Frontal cortex (tissue), 4 donors: ENCODE results near the gene CRACR2B. TPM values are rescaled to one million over a fixed set of nuclear protein-coding genes. Genes with fewer than 3 reads are reported as not detected.

ENCODE experiments used
- DNase-seq, 2 donors: peaks; one replicate each; pipeline ENCODE4 v3.0.0; 2012; ENCODE audit warnings: low spot score in 2 of 2
- FAIRE-seq: peaks from 2 replicates; lab custom pipeline; 2012; peaks lifted over from hg19 to GRCh38; lab: Jason Lieb, UNC
- total RNA-seq: library from RNA; depleted of rRNA; stranded (reverse); fragments of >200 nt; gene quantifications from one replicate; pipeline ENCODE4 v1.2.3, GENCODE V29; 2014
- donor health status: control.
- donor health status: control.
- donor health status: control.

The CRACR2B gene
- total RNA-seq, 1 donor from 2014 or later = 0.82 TPM

DNA sequence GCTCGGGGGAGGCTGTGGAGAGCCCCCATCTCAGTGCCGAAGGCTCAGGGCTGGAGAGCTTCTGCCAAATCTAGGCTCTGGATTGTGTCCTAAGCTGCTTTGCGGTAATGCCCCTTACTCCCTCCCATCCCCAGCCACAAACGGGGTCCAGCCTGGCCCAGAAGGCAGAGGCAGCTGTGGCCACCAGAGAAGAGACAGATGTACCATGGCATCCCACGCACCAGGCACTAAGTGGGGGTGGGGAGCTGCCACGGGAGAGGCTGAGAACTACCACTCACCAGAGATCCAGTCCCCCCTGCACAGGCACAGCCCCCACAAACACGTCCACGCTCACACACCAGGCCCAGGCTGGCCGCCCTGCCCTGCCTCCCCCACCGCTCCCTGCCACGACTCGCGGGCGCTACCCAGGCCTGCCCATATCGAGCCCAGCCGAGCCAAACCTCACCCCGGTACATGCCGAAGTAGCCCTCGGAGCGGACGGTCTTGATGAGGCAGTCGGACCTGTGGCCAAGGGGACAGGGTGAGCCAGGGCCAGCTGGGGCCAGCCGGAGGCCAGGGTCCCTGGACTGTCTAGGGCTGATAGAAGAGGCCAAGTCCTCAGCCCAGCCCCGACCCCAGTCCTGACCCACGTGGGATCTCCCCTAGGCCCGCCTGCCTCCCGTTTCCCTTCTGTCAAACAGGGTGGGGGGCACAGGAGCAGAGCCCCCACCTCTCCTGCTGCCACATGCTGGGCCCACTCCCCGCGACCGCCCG, 33.5 kb upstream of the CRACR2B start:
- DNase-seq (no peak), FAIRE-seq (no peak)

DNA sequence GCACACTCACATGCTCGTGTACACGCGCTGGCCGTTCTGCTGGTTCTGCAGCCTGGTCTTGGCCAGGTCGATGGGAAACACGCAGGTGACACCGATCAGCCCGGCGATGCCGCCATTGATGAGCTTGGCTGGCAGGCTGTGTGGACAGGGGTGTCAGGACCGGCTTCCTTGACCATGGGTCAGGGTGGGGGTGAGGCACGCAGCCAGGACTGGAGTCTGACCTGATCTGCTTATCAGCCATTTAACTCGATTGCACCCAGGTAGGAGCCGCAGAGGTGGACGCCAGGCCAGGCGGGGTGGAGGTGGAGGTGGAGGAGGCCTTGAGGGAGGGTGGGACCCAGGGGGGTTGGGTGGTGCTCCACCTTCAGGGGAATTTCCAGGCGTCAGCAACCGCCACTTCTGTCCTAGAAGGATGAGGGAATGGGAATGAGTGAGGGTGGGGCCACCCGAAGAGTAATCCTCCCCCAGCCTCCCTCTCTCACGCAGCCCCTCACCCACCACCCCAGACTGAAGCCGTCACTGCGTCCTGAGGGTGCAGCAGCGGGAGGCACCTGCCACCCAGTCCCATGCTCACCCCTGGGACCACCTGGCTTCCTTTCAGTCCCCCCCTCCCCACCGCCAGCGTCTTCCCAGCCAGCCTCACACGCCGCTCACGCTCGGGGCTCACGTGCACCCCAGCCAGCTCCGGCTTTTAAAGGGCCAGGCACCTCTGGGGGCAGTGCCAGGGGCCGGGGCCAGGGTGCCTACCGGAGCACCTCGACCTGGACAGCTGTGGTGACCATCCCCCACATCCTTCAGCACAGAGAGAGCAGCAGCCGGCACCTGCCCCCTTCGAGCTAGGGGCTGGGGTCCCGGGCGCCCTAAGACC, 32.7 kb upstream of the CRACR2B start:
- FAIRE-seq (no peak), DNase-seq (no peak)

DNA sequence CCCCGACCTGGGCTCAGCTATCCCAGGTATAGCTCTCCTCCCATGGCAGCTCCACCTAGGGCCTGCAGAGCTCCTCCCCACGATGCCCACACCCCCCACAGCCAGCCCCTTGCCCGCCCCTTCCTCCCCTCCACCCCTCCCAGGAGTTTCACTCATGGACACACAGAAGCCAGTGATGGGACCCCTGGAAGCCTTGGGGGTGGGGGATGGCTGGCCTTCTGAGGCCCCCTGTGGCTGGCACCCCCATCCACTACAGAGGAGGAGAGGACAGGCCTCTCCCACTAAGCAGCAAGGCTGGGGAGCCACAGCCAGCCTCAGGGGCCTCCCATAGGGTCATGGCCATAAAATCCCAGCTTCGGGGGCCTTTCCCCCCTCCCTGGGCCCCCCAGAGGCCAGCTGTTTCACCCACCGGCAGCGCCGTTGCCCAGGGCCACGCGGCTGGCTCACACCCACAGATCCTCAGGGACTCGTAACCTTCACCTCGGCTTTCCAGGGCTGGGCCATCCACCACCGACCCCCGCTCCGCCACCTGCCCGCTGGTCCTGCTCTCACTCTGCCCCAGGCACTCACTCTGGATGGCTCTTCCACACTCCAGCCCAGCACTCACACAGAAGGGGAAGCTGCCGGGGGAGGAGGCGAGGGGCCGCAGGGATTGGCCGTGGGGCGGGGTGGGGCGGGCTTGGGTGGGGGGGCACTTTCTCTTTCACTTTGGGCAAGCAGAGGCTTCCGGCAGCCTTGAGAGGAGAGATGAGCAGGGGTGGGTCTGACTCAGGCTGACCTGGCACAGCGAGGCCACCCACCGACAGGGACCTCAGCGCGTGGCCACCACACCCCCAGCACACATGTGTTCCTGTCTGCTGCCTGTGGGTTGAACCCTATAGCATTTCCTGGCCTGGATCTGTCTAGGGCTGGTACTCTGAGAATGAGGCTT, 31.8 kb upstream of the CRACR2B start:
- FAIRE-seq (no peak), DNase-seq (peak; percentile 80 to 84)

DNA sequence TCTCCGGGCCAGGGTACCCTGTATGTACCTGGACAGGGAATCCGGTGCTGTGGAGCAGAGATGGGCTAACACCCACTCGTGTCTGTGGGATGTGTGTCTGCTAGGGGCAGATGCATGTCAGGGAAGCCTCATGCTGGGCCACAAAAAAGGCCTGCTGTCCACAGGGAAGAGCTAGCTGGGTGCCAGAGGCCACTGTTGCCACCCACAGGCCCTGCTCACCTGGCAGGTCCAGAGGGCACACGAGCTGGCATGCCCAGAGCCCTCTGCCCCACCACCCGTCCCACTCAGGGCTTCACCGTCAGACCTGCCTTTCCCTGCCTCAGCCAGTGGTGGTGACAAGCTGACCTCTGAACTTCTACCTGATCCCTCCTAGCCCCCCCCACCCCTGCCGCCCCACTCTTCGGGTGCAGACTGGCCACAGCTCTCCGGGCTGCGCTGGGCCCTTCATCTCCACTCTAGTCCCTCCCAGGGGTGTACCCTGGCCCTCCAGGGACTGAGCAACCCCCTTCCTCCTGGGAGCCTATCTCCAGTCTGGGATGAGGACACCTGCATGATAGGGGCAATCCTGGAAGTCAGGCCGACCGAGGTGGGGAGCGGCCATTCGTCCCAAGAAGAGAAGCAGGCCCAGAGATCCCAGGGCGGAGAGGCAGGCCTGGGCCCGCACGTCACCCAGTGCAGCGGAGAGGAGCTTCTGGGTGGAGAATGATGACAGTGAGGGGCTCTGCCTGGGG, 31.0 kb upstream of the CRACR2B start:
- no peak for DNase-seq
- FAIRE-seq = no peak

DNA sequence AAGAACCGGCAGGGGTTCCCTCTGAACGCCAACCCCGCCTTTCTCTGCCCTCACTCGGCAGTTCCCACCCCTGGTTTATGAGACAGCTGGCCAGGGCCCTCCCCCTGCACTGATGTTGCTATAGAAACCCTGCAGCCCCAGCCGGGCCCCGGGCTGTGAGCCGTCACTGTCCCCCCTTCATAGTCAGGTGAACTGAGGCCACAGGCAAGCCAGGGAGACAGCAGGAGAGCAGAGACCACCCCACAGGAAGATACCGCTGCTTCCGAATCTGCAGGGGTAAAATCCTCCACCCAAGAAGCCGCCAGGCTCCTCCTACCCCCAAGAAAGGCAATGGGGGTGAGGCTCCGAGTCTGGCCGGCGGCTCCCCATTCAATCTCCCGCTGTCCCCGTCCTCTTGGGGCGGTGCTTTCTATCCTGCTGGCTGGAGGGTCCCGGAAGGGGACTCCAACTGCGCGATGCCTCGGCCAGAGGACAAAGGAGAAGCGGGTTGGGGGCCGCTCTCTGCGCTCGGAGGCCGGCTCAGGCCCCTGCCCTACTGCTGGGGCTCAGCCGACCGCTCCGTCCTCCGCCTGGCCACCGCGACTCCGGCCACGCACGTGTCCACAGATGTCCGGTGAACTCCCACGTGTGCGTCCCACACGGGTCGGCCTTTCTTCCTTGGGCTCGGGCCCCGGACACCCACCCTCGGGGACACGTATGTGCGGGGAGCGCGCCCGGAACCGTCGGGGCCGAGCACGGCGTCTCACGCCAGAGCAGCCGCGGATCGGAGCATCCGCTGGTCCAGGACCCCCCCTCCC, 30.2 kb upstream of the CRACR2B start:
- DNase-seq (peak; percentile 83 to 84), FAIRE-seq (no peak)

- DNase-seq = peak; percentile 97 to 99
- no peak for FAIRE-seq
These were observed 29.5 kb upstream of the CRACR2B start, which contains the start of gene SLC25A22 for GRCh38 chr11:798093-798713. Gene SLC25A22 (minus strand): TSS chr11:798281. CDS start chr11:795006, 3,275 bp downstream.

- DNase-seq (no peak), FAIRE-seq (no peak)
These were observed 27.9 kb upstream of the CRACR2B start for GRCh38 chr11:799641-800316.

DNA sequence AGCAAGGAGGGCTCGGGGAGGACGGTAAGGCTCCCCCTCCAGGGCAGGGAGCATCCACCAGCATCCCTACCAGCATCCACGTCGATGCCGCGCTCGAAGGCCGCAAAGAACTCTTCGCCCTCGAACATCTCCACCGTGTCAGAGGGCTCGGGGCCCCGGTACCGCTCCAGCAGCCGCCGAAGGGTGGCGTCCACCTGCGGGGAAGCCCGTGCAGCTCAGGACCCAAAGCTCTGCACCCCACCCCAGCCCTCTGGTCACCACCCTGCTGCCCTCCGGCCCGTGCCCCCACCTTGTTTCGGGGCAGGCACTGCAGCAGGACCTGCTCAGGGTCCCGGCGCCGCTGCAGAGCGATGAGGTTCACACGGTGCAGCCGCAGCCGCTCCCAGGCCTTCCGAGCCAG, 27.2 kb upstream of the CRACR2B start:
- DNase-seq = no peak
- no peak for FAIRE-seq

DNA sequence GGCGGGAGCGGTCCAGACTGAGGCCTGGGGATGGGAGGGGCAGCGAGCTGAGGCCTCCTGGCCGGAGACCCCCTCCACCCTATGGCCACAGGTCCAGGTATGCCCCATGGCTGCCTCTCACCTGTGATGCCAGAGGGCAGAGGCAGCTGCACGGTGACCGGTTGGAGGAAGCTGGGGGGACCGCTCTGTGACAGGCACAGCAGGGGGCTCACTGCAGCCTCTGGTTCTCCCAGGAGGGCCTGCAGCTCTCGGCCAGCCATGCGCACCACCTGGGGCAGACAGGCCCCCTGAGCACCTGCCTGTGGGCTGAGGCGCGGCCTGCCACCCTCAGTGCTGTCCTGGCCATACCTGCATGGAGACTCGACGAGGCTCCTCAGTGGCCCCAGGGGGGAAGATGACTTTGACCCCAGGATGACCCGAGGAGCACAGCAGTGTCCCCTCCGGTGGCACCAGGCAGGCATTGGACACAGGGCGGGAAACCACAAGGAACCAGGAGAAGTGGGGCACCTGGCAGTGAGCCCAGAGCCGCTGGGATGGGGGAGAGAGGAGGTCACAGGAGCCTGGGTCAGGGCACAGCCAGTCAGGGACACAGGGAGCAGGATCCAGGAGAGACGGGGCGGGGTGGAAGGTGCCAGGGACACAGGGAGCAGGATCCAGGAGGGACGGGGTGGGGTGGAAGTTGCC, 26.5 kb upstream of the CRACR2B start:
- DNase-seq (no peak), FAIRE-seq (no peak)

GRCh38 chr11:802018-802617, 25.6 kb upstream of the CRACR2B start:
- DNase-seq (no peak), FAIRE-seq (no peak)

- DNase-seq (no peak), FAIRE-seq (no peak)
These were observed 24.8 kb upstream of the CRACR2B start for GRCh38 chr11:802693-803466.

DNA sequence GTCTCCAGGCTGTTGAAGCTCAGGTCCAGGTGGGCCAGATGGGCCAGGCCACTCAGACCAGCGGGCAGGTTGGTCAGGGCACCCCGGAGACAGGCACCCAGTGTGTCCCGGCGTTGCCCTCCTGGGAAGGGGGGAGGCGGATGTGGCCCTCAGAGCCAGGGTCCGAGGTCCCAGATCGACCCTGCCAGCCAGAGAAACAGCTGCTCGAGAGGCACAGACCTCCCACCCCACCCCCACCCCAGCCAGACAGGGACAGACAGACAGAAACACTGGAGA, 24.3 kb upstream of the CRACR2B start:
- no peak for DNase-seq
- no peak for FAIRE-seq

DNA sequence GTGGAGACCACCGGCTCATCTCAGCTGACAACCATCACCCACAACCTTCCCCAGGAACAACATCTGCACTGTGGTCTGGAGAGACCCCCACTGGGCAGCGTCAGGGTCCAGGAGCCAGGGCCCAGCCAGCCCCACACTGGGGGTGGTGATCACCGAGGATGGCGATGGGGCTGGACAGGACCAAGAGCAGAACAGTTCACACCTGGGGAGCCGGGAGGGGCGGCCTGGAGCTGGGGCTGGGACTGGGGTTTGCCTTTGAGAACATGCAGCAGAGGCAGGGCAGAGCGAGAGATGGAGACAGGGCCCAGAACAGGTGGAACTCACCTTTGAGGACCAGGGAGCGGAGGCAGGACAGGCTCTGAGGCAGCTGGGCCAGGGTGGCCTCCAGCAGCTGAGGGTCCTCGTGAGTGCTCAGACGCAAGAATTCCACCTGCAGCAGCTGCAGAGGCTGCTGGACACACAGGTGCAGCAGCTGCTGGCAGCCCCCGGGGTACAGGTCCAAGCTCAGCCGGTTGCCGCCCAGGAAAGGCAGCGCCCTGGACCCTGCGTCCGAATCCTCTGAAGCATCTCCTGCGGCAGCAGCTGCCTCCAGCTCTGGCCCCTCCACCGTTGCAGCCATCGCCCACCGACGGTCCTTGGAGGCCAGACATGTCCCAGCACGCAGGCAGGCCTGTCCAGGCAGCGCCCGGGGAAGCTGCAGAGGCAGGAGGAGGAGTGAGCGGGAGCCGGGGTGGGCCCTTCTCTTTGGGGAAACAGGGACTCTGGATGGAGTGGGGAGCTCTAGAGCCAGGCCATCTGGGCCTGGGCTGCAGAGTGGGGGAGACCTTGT, 23.7 kb upstream of the CRACR2B start:
- FAIRE-seq = no peak
- no peak for DNase-seq

DNA sequence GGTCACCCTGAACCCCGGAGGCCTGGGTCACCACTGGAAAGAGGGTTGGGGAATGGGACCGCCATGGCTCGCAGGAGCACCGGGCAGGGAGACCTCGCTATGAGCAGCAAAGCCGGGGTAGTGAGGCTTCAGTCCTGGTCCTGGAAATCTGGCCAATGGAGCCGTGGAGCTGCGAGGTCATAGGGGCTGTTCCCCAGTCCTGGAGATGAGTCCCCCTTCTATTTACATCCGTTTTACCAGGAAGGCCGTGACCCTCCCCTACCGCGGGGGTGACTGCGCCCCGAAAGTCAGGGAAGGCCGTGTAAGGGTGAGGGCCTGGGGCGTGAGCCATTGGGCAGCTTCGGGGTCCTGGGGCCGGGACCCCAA, 23.1 kb upstream of the CRACR2B start:
- no peak for DNase-seq
- FAIRE-seq = no peak
